Nephron progenitor cell (in vitro differentiated cells): ENCODE data around the gene UTY.

Experiments used
- DNase-seq: peaks from one replicate; pipeline ENCODE4 v3.0.0; 2021
- H3K27ac Mint-ChIP-seq: 2 replicates; pipeline ENCODE4 v1.8.0; 2021; ENCODE audit warnings: mild to moderate bottlenecking, moderate library complexity, mixed read lengths
- H3K27me3 Mint-ChIP-seq: 2 replicates; pipeline ENCODE4 v1.8.0; 2021; ENCODE audit warnings: mild to moderate bottlenecking, low read depth, mixed read lengths; ENCODE audit not compliant: poor library complexity
- H3K36me3 Mint-ChIP-seq: 2 replicates; pipeline ENCODE4 v1.8.0; 2021; ENCODE audit warnings: low read depth, mixed read lengths
- H3K4me1 Mint-ChIP-seq: 2 replicates; pipeline ENCODE4 v1.8.0; 2021; ENCODE audit warnings: mixed read lengths
- H3K4me3 Mint-ChIP-seq: 2 replicates; pipeline ENCODE4 v1.8.0; 2021; ENCODE audit warnings: mild to moderate bottlenecking, moderate library complexity, mixed read lengths
- H3K9me3 Mint-ChIP-seq: 2 replicates; pipeline ENCODE4 v1.8.0; 2021; ENCODE audit warnings: mild to moderate bottlenecking, moderate library complexity, mixed read lengths
- TF ChIP-seq, protein P1 (sequence below): fragments of 200-600 bp; sonication (generic); IDR thresholded peaks from 2 replicates; pipeline ENCODE4 v1.5.0; 2021; ENCODE audit warnings: antibody characterized with exemption

Gene UTY

DNA sequence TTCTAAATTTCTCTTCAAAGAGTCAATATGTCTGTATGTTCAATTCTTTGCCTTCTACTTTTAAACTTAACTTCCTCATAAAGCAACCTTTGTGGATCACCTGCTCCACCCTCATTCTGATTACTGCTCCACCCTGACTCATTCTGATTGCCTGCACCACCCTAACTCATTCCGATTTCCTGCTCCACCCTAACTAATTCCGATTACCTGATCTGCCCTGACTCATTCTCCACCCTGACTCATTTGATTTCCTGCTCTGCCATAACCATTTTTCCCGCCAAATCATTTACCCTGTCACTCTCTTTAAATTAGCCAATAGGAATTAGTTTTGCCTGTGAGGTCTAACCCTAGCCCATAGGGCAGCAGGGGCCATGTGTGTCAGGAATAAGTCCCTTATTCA, 50.3 kb downstream of the UTY start:
- Mint-ChIP-seq H3K4me1 (no peaks in the 10 kb centered on the region), H3K27me3 (no peaks in the 10 kb centered on the region), H3K27ac (no peak overlapping the region), H3K9me3 (no peaks in the 10 kb centered on the region), H3K4me3 (no peak overlapping the region), H3K36me3 (no peaks in the 10 kb centered on the region)
- DNase-seq, result no peak
- TF ChIP-seq, protein P1, sequence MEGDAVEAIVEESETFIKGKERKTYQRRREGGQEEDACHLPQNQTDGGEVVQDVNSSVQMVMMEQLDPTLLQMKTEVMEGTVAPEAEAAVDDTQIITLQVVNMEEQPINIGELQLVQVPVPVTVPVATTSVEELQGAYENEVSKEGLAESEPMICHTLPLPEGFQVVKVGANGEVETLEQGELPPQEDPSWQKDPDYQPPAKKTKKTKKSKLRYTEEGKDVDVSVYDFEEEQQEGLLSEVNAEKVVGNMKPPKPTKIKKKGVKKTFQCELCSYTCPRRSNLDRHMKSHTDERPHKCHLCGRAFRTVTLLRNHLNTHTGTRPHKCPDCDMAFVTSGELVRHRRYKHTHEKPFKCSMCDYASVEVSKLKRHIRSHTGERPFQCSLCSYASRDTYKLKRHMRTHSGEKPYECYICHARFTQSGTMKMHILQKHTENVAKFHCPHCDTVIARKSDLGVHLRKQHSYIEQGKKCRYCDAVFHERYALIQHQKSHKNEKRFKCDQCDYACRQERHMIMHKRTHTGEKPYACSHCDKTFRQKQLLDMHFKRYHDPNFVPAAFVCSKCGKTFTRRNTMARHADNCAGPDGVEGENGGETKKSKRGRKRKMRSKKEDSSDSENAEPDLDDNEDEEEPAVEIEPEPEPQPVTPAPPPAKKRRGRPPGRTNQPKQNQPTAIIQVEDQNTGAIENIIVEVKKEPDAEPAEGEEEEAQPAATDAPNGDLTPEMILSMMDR, result no peak

DNA sequence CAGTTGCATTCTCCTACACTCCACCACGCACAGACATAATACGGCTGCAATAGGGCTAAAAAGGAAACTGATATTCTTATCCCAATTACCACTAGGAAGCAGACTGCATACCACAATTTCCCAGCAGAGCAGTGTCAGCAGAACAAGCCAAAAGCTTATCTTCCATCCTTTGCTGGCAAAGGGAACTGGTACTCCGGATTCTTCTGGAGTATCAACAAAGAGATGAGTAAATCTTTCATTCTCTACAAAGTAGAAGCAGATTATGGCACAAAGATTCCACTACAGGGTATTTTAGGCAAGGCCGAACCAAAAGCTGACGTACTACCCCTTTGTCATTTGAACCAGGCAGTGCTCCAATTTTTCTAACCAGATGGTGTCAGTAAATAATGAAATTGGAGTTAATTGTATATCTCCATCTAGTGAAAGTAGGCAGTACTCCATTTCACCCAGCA, 56.5 kb downstream of the UTY start:
- Mint-ChIP-seq H3K36me3 (no peaks in the 10 kb centered on the region), H3K9me3 (no peaks in the 10 kb centered on the region), H3K4me1 (no peaks in the 10 kb centered on the region), H3K4me3 (no peak overlapping the region), H3K27me3 (no peaks in the 10 kb centered on the region), H3K27ac (no peak overlapping the region)
- TF ChIP-seq, protein P1, result no peak
- no peak for DNase-seq

DNA sequence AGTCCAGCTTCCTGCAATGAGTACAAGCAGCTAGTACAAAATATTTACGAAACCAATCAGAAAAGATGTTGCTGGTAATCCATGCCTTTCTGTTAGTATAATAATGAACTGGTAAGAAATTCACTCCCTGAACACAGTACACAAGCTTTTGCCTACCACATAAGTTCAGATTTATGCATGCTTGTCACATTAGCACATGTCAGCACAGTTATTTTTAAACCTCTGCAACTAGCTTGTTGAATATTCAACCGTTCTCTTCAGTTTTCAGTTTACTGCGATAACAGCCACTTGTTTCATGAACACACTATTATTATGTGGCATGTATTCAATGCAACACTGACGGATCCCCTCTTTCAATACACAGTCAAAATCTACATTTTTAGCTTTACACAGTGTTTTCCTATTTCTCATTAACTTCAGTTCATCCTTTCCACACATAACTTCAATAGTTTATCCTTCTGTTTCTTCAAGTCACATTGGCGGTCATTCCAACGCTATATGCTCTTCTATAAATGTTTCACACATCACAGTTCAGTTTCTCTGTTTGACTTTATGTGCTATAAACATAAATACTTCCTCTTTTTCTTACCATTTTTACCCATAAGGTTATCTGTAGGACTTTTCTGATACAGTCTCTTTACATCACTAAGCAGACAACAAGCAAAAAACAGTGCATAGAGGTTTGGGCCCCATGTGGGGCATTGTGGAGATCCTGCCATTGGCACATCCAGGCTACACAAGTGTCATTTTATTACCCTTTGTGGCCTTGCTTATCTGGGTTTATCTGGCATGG, 62.8 kb downstream of the UTY start:
- no peaks in the 10 kb centered on the region for H3K36me3 Mint-ChIP-seq
- TF ChIP-seq, protein P1, result no peak
- no peak overlapping the region for H3K4me3 Mint-ChIP-seq

DNA sequence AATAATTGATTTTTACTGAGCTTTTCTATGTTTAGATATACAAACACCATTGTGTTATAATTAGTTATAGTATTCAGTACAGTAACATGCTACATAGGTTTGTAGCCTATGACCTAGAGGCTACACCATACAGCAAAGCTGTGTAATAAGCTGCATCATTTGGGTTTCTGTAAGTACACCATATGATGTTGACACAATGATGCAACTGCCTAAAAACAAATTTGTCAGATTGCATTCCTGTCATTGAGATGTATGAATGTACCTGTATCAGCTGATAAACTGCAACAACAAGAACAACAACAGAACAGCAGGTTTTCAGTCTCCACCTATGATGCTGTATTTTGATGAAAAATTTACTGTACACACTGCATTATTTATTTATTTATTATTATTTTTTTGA, 64.3 kb downstream of the UTY start:
- no peak overlapping the region for H3K27ac Mint-ChIP-seq
- H3K9me3 Mint-ChIP-seq, result no peaks in the 10 kb centered on the region
- TF ChIP-seq, protein P1, result no peak

More for the DNA sequence above, 62.8 kb downstream of the UTY start:
- Mint-ChIP-seq H3K9me3 (no peaks in the 10 kb centered on the region), H3K4me1 (no peaks in the 10 kb centered on the region), H3K27ac (no peak overlapping the region), H3K27me3 (no peaks in the 10 kb centered on the region)
- no peak for DNase-seq

DNA sequence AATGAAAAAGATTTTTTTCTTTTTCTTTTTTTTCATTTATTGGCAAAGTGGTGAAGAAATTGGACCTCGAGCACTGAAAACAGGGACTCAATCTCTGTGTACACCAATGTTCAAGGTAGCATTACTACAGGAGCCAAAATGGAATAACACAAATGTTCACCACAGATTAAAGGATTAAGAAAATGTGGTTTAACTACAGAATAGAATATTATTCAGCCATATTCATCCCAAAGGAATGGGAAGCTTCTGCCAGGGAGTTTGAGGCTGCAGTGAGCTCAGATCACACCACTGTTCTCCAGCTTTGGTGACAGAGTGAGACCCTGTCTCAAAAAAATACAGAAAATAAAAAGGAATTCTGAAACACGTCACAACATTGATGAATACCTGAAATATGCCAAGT, 81.0 kb downstream of the UTY start:
- H3K27me3 Mint-ChIP-seq, result no peaks in the 10 kb centered on the region
- DNase-seq, result no peak
- no peaks in the 10 kb centered on the region for H3K4me1 Mint-ChIP-seq
- H3K9me3 Mint-ChIP-seq, result no peaks in the 10 kb centered on the region
- TF ChIP-seq, protein P1, result no peak
- no peak overlapping the region for H3K27ac Mint-ChIP-seq
- H3K4me3 Mint-ChIP-seq, result no peak overlapping the region
- H3K36me3 Mint-ChIP-seq, result no peaks in the 10 kb centered on the region

More for the DNA sequence above, 64.3 kb downstream of the UTY start:
- no peak overlapping the region for H3K4me3 Mint-ChIP-seq
- H3K36me3 Mint-ChIP-seq, result no peaks in the 10 kb centered on the region
- no peak for DNase-seq
- no peaks in the 10 kb centered on the region for H3K4me1 Mint-ChIP-seq
- H3K27me3 Mint-ChIP-seq, result no peaks in the 10 kb centered on the region
